ENCODE results near the gene GET3. TPM values are rescaled to one million over a fixed set of nuclear protein-coding genes. Genes with fewer than 3 reads are reported as not detected.

The GET3 gene
- total RNA-seq, 1 experiment from 2014 or later = 69.9 TPM

GRCh38 chr19:12767666-12768065, 30.4 kb downstream of the GET3 start:
- no peaks in the 10 kb centered on the region for H3K27me3 ChIP-seq (ENCODE audit: control insufficient read depth, insufficient read depth, low read length)
- ChIA-PET POLR2A (interaction anchor here (0.7 kb wide), 1 partner anchor 12 kb away, joined by 3 read pairs; no protein-coding TSS in a partner anchor), CTCF (interaction anchor here (1.0 kb wide), 1 partner anchor 28 kb away, joined by 4 read pairs; no protein-coding TSS in a partner anchor)
- BruUV-seq (replicated peaks) = no TSS peak
- in situ Hi-C loops (cut with HindIII; ENCODE audit: low pct_unique_long_range_greater_than_20kb, low sequenced_read_pairs) (no loop called here), intact Hi-C loops (cut with micrococcal nuclease; ENCODE audit: unreplicated experiment) (no loop called here)
- H3K4me3 ChIP-seq (ENCODE audit: low read depth in 2 of 2, low read length in 2 of 2) = no peak overlapping the region
- H3K27ac ChIP-seq (ENCODE audit: low read length) = no peak overlapping the region
- TF ChIP-seq CTCF (IDR thresholded peaks at IDR 0.05) (no peak), SIN3A (IDR thresholded peaks at IDR 0.05; ENCODE audit: borderline replicate concordance, insufficient read depth, low read depth, low read length) (no peak), REST (IDR thresholded peaks at IDR 0.05; ENCODE audit: insufficient read depth in 1 of 2, low read depth in 2 of 2, low read length in 1 of 2) (no peak), TCF7L2 (IDR thresholded peaks at IDR 0.05; ENCODE audit: low read depth, low read length) (no peak), POLR2AphosphoS5 (IDR thresholded peaks at IDR 0.05; ENCODE audit: low read depth, low read length) (no peak)
- no peaks in the 10 kb centered on the region for H3K9me3 ChIP-seq (ENCODE audit: control insufficient read depth, insufficient read depth, low read depth, low read length)
- H3K36me3 ChIP-seq (ENCODE audit: control insufficient read depth, insufficient read depth, low read length) = no peaks in the 10 kb centered on the region
- ATAC-seq (no peak), DNase-seq (ENCODE audit: low read depth, low spot score) (no peak)
- no peaks in the 10 kb centered on the region for H3K4me1 ChIP-seq (ENCODE audit: control insufficient read depth, insufficient read depth, low read length)

GRCh38 chr19:12769689-12770088, 32.4 kb downstream of the GET3 start:
- no TSS peak for BruUV-seq (replicated peaks)
- intact Hi-C loops (cut with micrococcal nuclease; ENCODE audit: unreplicated experiment) (no loop called here), in situ Hi-C loops (cut with HindIII; ENCODE audit: low pct_unique_long_range_greater_than_20kb, low sequenced_read_pairs) (no loop called here)
- no peak for DNase-seq (ENCODE audit: low read depth, low spot score)
- Histone ChIP-seq H3K9me3 (ENCODE audit: control insufficient read depth, insufficient read depth, low read depth, low read length) (no peaks in the 10 kb centered on the region), H3K27ac (ENCODE audit: low read length) (no peak overlapping the region), H3K4me1 (ENCODE audit: control insufficient read depth, insufficient read depth, low read length) (no peaks in the 10 kb centered on the region), H3K4me3 (ENCODE audit: low read depth in 2 of 2, low read length in 2 of 2) (no peak overlapping the region), H3K36me3 (ENCODE audit: control insufficient read depth, insufficient read depth, low read length) (no peaks in the 10 kb centered on the region), H3K27me3 (ENCODE audit: control insufficient read depth, insufficient read depth, low read length) (no peaks in the 10 kb centered on the region)
- CTCF ChIA-PET = interaction anchor here (0.7 kb wide), 1 partner anchor 1118 kb away, joined by 3 read pairs; no protein-coding TSS in a partner anchor
- TF ChIP-seq CTCF (IDR thresholded peaks at IDR 0.05) (no peak), TCF7L2 (IDR thresholded peaks at IDR 0.05; ENCODE audit: low read depth, low read length) (no peak), POLR2AphosphoS5 (IDR thresholded peaks at IDR 0.05; ENCODE audit: low read depth, low read length) (no peak), SIN3A (IDR thresholded peaks at IDR 0.05; ENCODE audit: borderline replicate concordance, insufficient read depth, low read depth, low read length) (no peak), REST (IDR thresholded peaks at IDR 0.05; ENCODE audit: insufficient read depth in 1 of 2, low read depth in 2 of 2, low read length in 1 of 2) (no peak)
- POLR2A ChIA-PET = no interaction called here
- no peak for ATAC-seq

Data from Panc1 (cell line).